Keratinocyte (primary cell): Measurements from ENCODE around the gene SHANK1. TPM values are rescaled to one million over a fixed set of nuclear protein-coding genes. Genes with fewer than 3 reads are reported as not detected.

ENCODE experiments used
- DNase-seq: peaks from one replicate; pipeline ENCODE4 v3.0.0-alpha.2; 2011; ENCODE audit warnings: low read depth, missing footprints, low spot score
- FAIRE-seq: peaks from 2 replicates; lab custom pipeline; 2011; peaks lifted over from hg19 to GRCh38; lab: Jason Lieb, UNC
- H2AFZ ChIP-seq: 2 replicates; pipeline ENCODE4 v1.6.0; 2012; ENCODE audit warnings: low read length, control low read depth, inconsistent platforms; ENCODE audit not compliant: control insufficient read depth
- H3K27ac ChIP-seq: 2 replicates; pipeline ENCODE4 v1.5.1; 2011; ENCODE audit warnings: low read length; ENCODE audit not compliant: control insufficient read depth, insufficient read depth
- H3K27me3 ChIP-seq: 3 replicates; pipeline ENCODE4 v1.6.0; 2011; ENCODE audit warnings: low read length; ENCODE audit not compliant: control insufficient read depth, insufficient read depth; ENCODE audit errors: extremely low read depth
- H3K36me3 ChIP-seq, 2 experiments: 2 replicates in 1 of 2; 3 replicates in 1 of 2; pipeline ENCODE4 v1.5.1; 2011; ENCODE audit warnings: low read length in 2 of 2, mild to moderate bottlenecking in 1 of 2; ENCODE audit not compliant: control insufficient read depth in 2 of 2, insufficient read depth in 2 of 2; ENCODE audit errors: extremely low read depth in 1 of 2
- H3K4me1 ChIP-seq: 3 replicates; pipeline ENCODE4 v1.5.1; 2011; ENCODE audit warnings: low read length; ENCODE audit not compliant: control insufficient read depth, insufficient read depth; ENCODE audit errors: extremely low read depth
- H3K4me2 ChIP-seq: 3 replicates; pipeline ENCODE4 v1.6.0; 2011; ENCODE audit warnings: low read depth, low read length; ENCODE audit not compliant: control insufficient read depth, insufficient read depth; ENCODE audit errors: extremely low read depth
- H3K4me3 ChIP-seq, 3 experiments: fragments of 200-600 bp in 1 of 3; sonication (generic) in 1 of 3; 2 replicates in 2 of 3; 3 replicates in 1 of 3; pipeline ENCODE4 v1.5.1; 2011 to 2016; ENCODE audit warnings: low read length in 3 of 3, mild to moderate bottlenecking in 3 of 3, control low read depth in 2 of 3, inconsistent platforms in 1 of 3, low read depth in 1 of 3, mixed read lengths in 1 of 3, mixed run types in 1 of 3, moderate library complexity in 1 of 3; ENCODE audit not compliant: control insufficient read depth in 2 of 3, insufficient read depth in 2 of 3; ENCODE audit errors: extremely low read depth in 1 of 3
- H3K79me2 ChIP-seq: 2 replicates; pipeline ENCODE4 v1.6.0; 2012; ENCODE audit warnings: low read length; ENCODE audit not compliant: control insufficient read depth, insufficient read depth
- H3K9ac ChIP-seq: 3 replicates; pipeline ENCODE4 v1.6.0; 2011; ENCODE audit warnings: low read length; ENCODE audit not compliant: control insufficient read depth, insufficient read depth; ENCODE audit errors: extremely low read depth
- H3K9me1 ChIP-seq: 3 replicates; pipeline ENCODE4 v1.6.0; 2011; ENCODE audit warnings: low read length; ENCODE audit not compliant: control insufficient read depth, insufficient read depth; ENCODE audit errors: extremely low read depth
- H3K9me3 ChIP-seq: 2 replicates; pipeline ENCODE4 v1.5.1; 2012; ENCODE audit warnings: low read depth, low read length; ENCODE audit not compliant: control insufficient read depth
- H4K20me1 ChIP-seq: 3 replicates; pipeline ENCODE4 v1.6.0; 2011; ENCODE audit warnings: low read length; ENCODE audit not compliant: control insufficient read depth, insufficient read depth; ENCODE audit errors: extremely low read depth
- EZH2 ChIP-seq: IDR thresholded peaks from one replicate; pipeline ENCODE4 v1.6.1; 2012; ENCODE audit warnings: inconsistent platforms, mild to moderate bottlenecking, low read length, moderate library complexity
- dilution Hi-C: fragments of 300-500 bp; cut with MboI; formaldehyde crosslinking; loops from one replicate; pipeline ENCODE4 v1.7.0; 2020; ENCODE audit warnings: low sequenced_read_pairs; ENCODE audit not compliant: extremely low pct_ligation_motif_present
- polyA plus RNA-seq, 5 experiments: library from polyadenylated mRNA; depleted of rRNA in 3 of 5; stranded (reverse) in 3 of 5; stranded (forward) in 1 of 5; unstranded in 1 of 5; fragments of >200 nt; gene quantifications; 1 replicate in 1 of 5; 2 replicates in 3 of 5; 3 replicates in 1 of 5; pipeline versions ENCODE4 v1.2.1 to v1.2.3, GENCODE V29; 2011 to 2012; ENCODE audit warnings: missing spikeins in 2 of 5, low read depth in 1 of 5, low replicate concordance in 1 of 5
- TF ChIP-seq, protein P1 (sequence below), 3 experiments: IDR thresholded peaks in 1 of 3; conservative IDR thresholded peaks in 1 of 3; optimal IDR thresholded peaks in 1 of 3; 2 replicates in 2 of 3; 3 replicates in 1 of 3; pipeline versions ENCODE3 to v1.5.1; 2011; ENCODE audit warnings: low read length in 3 of 3, mild to moderate bottlenecking in 3 of 3, moderate library complexity in 2 of 3, control low read depth in 1 of 3, inconsistent platforms in 1 of 3; ENCODE audit not compliant: insufficient read depth in 2 of 3; ENCODE audit errors: extremely low read depth in 1 of 3

SHANK1 gene
- polyA plus RNA-seq, 1 donor (not counting 4 experiments of a cell fraction or from before 2014, with no cell fraction given) = 0.51 TPM

DNA sequence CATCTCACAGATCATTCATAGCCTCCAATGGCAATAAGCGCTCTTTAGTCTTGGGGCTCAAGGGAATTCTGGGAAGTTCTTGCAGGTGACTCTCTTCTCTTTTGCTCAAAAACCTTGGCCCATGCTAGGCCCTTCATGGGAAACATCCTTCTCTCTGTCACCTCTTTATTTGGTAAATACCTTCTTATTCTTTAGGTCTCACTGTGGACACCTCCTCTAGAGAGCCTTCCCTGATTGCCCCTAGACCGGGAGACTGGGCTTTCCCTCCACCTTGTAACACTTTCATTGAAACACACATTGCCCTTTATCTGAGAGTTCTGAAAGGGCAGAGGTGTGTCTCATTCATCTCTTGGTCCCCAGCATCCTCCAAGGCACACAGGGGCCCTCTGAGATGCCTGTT lies 68.4 kb downstream of the SHANK1 start:
- no peaks in the 10 kb centered on the region for H3K36me3 ChIP-seq
- H4K20me1 ChIP-seq = no peaks in the 10 kb centered on the region
- no peak overlapping the region for H3K9ac ChIP-seq
- no peaks in the 10 kb centered on the region for H3K9me1 ChIP-seq
- no peaks in the 10 kb centered on the region for H3K9me3 ChIP-seq
- TF ChIP-seq, protein P1, sequence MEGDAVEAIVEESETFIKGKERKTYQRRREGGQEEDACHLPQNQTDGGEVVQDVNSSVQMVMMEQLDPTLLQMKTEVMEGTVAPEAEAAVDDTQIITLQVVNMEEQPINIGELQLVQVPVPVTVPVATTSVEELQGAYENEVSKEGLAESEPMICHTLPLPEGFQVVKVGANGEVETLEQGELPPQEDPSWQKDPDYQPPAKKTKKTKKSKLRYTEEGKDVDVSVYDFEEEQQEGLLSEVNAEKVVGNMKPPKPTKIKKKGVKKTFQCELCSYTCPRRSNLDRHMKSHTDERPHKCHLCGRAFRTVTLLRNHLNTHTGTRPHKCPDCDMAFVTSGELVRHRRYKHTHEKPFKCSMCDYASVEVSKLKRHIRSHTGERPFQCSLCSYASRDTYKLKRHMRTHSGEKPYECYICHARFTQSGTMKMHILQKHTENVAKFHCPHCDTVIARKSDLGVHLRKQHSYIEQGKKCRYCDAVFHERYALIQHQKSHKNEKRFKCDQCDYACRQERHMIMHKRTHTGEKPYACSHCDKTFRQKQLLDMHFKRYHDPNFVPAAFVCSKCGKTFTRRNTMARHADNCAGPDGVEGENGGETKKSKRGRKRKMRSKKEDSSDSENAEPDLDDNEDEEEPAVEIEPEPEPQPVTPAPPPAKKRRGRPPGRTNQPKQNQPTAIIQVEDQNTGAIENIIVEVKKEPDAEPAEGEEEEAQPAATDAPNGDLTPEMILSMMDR (optimal IDR thresholded peaks at IDR 0.05 in 1 of 3, IDR thresholded peaks at IDR 0.05 in 1 of 3, conservative IDR thresholded peaks at IDR 0.05 in 1 of 3; ENCODE audit: extremely low read depth in 1 of 3, insufficient read depth in 2 of 3, low read length in 3 of 3) = no peak
- no peak for TF ChIP-seq EZH2
- H3K4me1 ChIP-seq = no peaks in the 10 kb centered on the region
- DNase-seq (no peak), FAIRE-seq (no peak)
- no peak overlapping the region for H3K4me3 ChIP-seq
- no peaks in the 10 kb centered on the region for H3K27me3 ChIP-seq
- H2AFZ ChIP-seq = no peak overlapping the region
- dilution Hi-C loops = no loop called here
- H3K4me2 ChIP-seq = no peak overlapping the region
- H3K27ac ChIP-seq = no peak overlapping the region
- no peaks in the 10 kb centered on the region for H3K79me2 ChIP-seq

DNA sequence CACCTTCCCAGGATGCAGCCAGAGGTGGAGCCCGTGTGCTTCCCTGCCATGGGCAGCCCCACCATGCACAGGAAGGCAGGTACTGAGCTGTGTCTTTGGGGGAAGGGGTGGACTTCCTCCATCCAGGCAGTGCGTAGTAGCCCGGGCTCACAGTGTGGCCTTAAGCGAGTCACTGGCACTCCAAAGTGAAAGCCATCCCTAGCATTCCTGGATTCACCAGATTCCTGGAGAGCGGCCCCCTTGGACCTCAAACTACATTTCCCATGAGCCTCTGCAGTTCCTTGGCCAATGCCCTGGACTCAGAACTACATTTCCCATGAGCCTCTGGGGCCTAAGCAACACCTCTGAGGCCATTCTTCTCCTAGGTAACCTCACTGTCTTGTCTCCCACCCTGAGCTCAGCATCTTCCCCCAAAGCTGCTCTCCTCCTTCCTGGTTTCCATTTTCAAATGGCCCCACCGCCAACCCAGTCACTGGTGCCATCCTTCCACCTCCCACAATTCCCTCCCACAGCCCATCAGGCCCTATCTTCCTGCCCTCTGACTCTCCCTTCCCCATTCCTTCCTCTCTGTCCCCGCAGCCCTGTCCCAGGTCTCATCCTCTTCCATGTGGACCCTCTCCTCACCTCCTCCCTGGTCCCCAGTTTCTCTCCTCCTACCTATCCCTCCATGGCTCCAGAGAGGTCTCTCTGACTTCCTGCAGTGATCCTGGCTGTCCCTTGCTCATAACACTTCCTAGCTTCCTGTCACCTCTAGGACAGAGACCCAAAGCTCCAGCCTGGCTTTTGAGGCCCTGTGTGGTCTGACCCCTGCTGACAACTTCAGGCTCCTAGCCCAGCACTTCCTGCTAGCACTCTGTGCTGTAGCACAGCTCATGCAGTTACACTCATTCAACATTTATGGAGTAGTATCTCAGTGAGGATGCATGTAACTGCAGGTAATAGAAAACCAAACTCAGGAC lies 69.9 kb downstream of the SHANK1 start, which contains the start of gene C19orf81:
Gene C19orf81, plus strand, starts transcription at position 13 of the 959 bp plus-strand sequence. Its CDS starts 0 bp downstream, at position 13.
- Histone ChIP-seq H3K4me3 (no peak within 1 kb of the TSS), H3K9ac (no peak within 1 kb of the TSS), H3K27ac (no peak within 1 kb of the TSS), H3K27me3 (no peaks in the 10 kb centered on the region), H3K9me1 (no peaks in the 10 kb centered on the region), H3K79me2 (no peaks in the 10 kb centered on the region), H3K4me2 (no peak within 1 kb of the TSS), H4K20me1 (no peaks in the 10 kb centered on the region), H3K4me1 (no peaks in the 10 kb centered on the region), H3K9me3 (no peaks in the 10 kb centered on the region), H2AFZ (no peak within 1 kb of the TSS), H3K36me3 (no peaks in the 10 kb centered on the region)
- DNase-seq = no peak
- dilution Hi-C loops = no loop called here
- TF ChIP-seq EZH2 = no peak
- TF ChIP-seq, protein P1 (optimal IDR thresholded peaks at IDR 0.05 in 1 of 3, IDR thresholded peaks at IDR 0.05 in 1 of 3, conservative IDR thresholded peaks at IDR 0.05 in 1 of 3; ENCODE audit: extremely low read depth in 1 of 3, insufficient read depth in 2 of 3, low read length in 3 of 3) = no peak
- no peak for FAIRE-seq
